Osteocyte (in vitro differentiated cells): Measurements from ENCODE around the gene SALL3. TPM values are rescaled to one million over a fixed set of nuclear protein-coding genes. Genes with fewer than 3 reads are reported as not detected.

Source experiments
- DNase-seq: peaks from one replicate; pipeline ENCODE4 v3.0.0; 2021; ENCODE audit warnings: mixed read lengths; ENCODE audit not compliant: unreplicated experiment; ENCODE audit errors: extremely low spot score
- H3K27ac Mint-ChIP-seq: one replicate; pipeline ENCODE4 v1.8.0; 2021; ENCODE audit warnings: mild to moderate bottlenecking, mixed read lengths; ENCODE audit not compliant: unreplicated experiment
- H3K27me3 Mint-ChIP-seq: one replicate; pipeline ENCODE4 v1.8.0; 2021; ENCODE audit warnings: mixed read lengths; ENCODE audit not compliant: unreplicated experiment
- H3K36me3 Mint-ChIP-seq: one replicate; pipeline ENCODE4 v1.8.0; 2021; ENCODE audit warnings: mixed read lengths; ENCODE audit not compliant: unreplicated experiment
- H3K4me1 Mint-ChIP-seq: one replicate; pipeline ENCODE4 v1.8.0; 2021; ENCODE audit warnings: mixed read lengths; ENCODE audit not compliant: unreplicated experiment
- H3K4me3 Mint-ChIP-seq: one replicate; pipeline ENCODE4 v1.8.0; 2021; ENCODE audit warnings: mild to moderate bottlenecking, moderate library complexity, mixed read lengths; ENCODE audit not compliant: unreplicated experiment
- H3K9me3 Mint-ChIP-seq: one replicate; pipeline ENCODE4 v1.8.0; 2021; ENCODE audit warnings: mixed read lengths; ENCODE audit not compliant: unreplicated experiment
- CTCF ChIP-seq: fragments of 200-600 bp; sonication (generic); IDR thresholded peaks from 2 replicates; pipeline ENCODE4 v1.5.0; 2021; ENCODE audit warnings: antibody characterized with exemption, mild to moderate bottlenecking, moderate library complexity
- total RNA-seq: library from RNA; stranded (reverse); gene quantifications from 2 replicates; pipeline ENCODE4 v1.2.1, GENCODE V29; 2021

The SALL3 gene
- total RNA-seq, 1 donor from 2014 or later: not detected

GRCh38 chr18:79048245-79048632 is 68.6 kb downstream of the SALL3 start:
- Mint-ChIP-seq H3K27ac (no peak overlapping the region), H3K27me3 (no peaks in the 10 kb centered on the region)

GRCh38 chr18:79049506-79049905 is 69.9 kb downstream of the SALL3 start:
- Mint-ChIP-seq H3K9me3 (no peaks in the 10 kb centered on the region), H3K36me3 (no peaks in the 10 kb centered on the region), H3K4me1 (no peaks in the 10 kb centered on the region), H3K27ac (no peak overlapping the region), H3K4me3 (no peak overlapping the region), H3K27me3 (no peaks in the 10 kb centered on the region)
- no peak for TF ChIP-seq CTCF
- no peak for DNase-seq

More at GRCh38 chr18:79048245-79048632, 68.6 kb downstream of the SALL3 start:
- H3K4me3 Mint-ChIP-seq: no peak overlapping the region
- H3K4me1 Mint-ChIP-seq: no peaks in the 10 kb centered on the region
- no peaks in the 10 kb centered on the region for H3K9me3 Mint-ChIP-seq
- no peak for DNase-seq
- no peaks in the 10 kb centered on the region for H3K36me3 Mint-ChIP-seq
- no peak for TF ChIP-seq CTCF

Other genes with a start within 250 kb of the SALL3 start
- 27.3 and 27.4 TPM in 2 replicates for gene ATP9B, start 89.6 kb downstream of the SALL3 start, total RNA-seq